ENCODE measurements around the gene EIF2S1.

DNA sequence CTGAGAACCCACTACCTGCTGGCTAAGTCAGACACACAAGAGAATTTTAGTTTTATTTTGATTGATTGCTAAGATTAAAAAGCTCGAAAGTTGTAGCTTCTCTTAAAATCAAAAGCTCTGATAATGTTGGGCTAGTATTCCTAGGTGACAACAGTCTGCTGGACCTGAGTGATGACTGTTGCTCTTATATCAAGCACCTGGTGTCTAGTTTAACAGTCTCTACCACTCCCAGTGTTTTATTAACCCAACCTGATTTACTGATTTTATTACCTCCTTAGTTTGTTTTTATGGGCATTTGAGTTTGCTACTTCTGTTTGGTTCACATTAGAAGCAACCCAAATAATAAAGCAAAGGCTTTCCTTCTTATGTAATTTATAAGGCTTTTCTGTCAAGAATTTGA is 42.3 kb upstream of the EIF2S1 start:
- TF ChIP-seq, protein P1, sequence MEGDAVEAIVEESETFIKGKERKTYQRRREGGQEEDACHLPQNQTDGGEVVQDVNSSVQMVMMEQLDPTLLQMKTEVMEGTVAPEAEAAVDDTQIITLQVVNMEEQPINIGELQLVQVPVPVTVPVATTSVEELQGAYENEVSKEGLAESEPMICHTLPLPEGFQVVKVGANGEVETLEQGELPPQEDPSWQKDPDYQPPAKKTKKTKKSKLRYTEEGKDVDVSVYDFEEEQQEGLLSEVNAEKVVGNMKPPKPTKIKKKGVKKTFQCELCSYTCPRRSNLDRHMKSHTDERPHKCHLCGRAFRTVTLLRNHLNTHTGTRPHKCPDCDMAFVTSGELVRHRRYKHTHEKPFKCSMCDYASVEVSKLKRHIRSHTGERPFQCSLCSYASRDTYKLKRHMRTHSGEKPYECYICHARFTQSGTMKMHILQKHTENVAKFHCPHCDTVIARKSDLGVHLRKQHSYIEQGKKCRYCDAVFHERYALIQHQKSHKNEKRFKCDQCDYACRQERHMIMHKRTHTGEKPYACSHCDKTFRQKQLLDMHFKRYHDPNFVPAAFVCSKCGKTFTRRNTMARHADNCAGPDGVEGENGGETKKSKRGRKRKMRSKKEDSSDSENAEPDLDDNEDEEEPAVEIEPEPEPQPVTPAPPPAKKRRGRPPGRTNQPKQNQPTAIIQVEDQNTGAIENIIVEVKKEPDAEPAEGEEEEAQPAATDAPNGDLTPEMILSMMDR (IDR thresholded peaks at IDR 0.05) = no peak
- TF ChIP-seq POLR2A (IDR thresholded peaks at IDR 0.05) = no peak

All from heart left ventricle (tissue), 13 donors.